ENCODE results near the gene TNRC6C.
"Not testable (repeated sequence)": the region's sequence is repeated elsewhere in the genome, so short reads cannot be mapped to it uniquely, and the experiment has no call there.

DNA sequence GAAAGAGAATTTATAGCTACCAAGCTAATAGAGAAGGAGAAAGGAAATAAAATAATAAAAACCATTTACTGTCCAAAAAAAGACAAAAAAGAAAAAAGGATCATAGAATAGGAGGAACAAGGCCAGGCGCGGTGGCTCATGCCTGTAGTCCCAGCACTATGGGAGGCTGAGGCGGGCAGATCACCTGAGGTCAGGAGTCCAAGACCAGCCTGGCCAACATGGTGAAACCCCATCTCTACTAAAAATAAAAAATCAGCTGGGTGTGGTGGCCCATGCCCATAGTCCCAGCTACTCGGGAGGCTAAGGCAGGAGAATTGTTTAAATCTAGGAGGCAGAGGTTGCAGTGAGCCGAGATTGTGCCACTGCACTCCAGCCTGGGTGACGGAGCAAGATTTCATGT lies 23.9 kb downstream of the TNRC6C start:
- TF ChIP-seq ZFP3 (CRISPR knock-in tag; IDR thresholded peaks at IDR 0.05); ESRRG (CRISPR knock-in tag; IDR thresholded peaks at IDR 0.05); ZC3H10 (CRISPR knock-in tag; IDR thresholded peaks at IDR 0.05); CSDC2 (CRISPR knock-in tag; IDR thresholded peaks at IDR 0.05); TCF4 (CRISPR knock-in tag; IDR thresholded peaks at IDR 0.05; ENCODE audit: borderline replicate concordance); ZNF70 (CRISPR knock-in tag; IDR thresholded peaks at IDR 0.05); TOX (CRISPR knock-in tag; IDR thresholded peaks at IDR 0.05; ENCODE audit: borderline replicate concordance); SNAI2 (CRISPR knock-in tag; IDR thresholded peaks at IDR 0.05); ZFP30 (CRISPR knock-in tag; IDR thresholded peaks at IDR 0.05): not testable (repeated sequence)
- TF ChIP-seq, protein P1, sequence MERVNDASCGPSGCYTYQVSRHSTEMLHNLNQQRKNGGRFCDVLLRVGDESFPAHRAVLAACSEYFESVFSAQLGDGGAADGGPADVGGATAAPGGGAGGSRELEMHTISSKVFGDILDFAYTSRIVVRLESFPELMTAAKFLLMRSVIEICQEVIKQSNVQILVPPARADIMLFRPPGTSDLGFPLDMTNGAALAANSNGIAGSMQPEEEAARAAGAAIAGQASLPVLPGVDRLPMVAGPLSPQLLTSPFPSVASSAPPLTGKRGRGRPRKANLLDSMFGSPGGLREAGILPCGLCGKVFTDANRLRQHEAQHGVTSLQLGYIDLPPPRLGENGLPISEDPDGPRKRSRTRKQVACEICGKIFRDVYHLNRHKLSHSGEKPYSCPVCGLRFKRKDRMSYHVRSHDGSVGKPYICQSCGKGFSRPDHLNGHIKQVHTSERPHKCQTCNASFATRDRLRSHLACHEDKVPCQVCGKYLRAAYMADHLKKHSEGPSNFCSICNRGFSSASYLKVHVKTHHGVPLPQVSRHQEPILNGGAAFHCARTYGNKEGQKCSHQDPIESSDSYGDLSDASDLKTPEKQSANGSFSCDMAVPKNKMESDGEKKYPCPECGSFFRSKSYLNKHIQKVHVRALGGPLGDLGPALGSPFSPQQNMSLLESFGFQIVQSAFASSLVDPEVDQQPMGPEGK (CRISPR knock-in tag; IDR thresholded peaks at IDR 0.05; ENCODE audit: borderline replicate concordance), result not testable (repeated sequence)
- TF ChIP-seq, protein P2, sequence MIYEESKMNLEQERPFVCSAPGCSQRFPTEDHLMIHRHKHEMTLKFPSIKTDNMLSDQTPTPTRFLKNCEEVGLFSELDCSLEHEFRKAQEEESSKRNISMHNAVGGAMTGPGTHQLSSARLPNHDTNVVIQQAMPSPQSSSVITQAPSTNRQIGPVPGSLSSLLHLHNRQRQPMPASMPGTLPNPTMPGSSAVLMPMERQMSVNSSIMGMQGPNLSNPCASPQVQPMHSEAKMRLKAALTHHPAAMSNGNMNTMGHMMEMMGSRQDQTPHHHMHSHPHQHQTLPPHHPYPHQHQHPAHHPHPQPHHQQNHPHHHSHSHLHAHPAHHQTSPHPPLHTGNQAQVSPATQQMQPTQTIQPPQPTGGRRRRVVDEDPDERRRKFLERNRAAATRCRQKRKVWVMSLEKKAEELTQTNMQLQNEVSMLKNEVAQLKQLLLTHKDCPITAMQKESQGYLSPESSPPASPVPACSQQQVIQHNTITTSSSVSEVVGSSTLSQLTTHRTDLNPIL (CRISPR knock-in tag; IDR thresholded peaks at IDR 0.05; ENCODE audit: low read depth), result not testable (repeated sequence)

Data from SK-N-SH treated with all-trans-retinoic acid at 6 μM for 48 hours (cell line).